Spleen (tissue), 7 donors: ENCODE results near the gene UBE2L3.

Source experiments
- POLR2A ChIP-seq, 3 donors: fragments of 450-650 bp; IDR thresholded peaks; one replicate each; pipeline ENCODE4 v1.5.1; 2017; ENCODE audit warnings: antibody characterized with exemption in 3 of 3, mild to moderate bottlenecking in 1 of 3
- TF ChIP-seq, protein P1 (sequence below), 11 experiments: fragments of 200-600 bp in 7 of 11; fragments of 450-650 bp in 4 of 11; sonication (generic) in 4 of 11; IDR thresholded peaks in 8 of 11; conservative IDR thresholded peaks in 3 of 11; 1 replicate in 7 of 11; 2 replicates in 4 of 11; pipeline versions ENCODE4 v1.4.0 to v1.8.0; 2016 to 2021; ENCODE audit warnings: antibody characterized with exemption in 11 of 11, inconsistent platforms in 4 of 11, mild to moderate bottlenecking in 1 of 11
- donor health status: DM: no; HTN: no; CAD: no; lungs with moderate emphysema.
- donor health status: DM: no; HTN: no; CAD: no.
- donor health status: DM: no; HTN: no; CAD: no.

DNA sequence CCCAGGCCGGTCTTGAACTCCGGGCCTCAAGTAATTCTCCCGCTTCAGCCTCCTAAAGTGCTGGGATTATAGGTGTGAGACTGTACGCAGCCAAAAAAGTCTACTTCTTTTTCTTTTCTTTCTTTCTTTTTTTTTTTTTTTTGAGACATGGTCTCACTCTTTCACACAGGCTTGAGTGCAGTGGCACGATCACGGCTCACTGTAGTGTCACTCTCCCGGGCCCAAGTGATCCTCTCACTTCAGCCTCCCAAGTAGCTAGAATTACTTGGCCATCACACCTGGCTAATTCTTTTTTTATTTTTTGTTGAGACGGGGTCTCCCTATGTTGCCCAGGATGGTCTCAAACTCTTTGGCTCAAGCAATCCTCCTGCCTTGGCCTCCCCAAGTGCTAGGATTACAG, 3.6 kb upstream of the UBE2L3 start:
- TF ChIP-seq, protein P1, sequence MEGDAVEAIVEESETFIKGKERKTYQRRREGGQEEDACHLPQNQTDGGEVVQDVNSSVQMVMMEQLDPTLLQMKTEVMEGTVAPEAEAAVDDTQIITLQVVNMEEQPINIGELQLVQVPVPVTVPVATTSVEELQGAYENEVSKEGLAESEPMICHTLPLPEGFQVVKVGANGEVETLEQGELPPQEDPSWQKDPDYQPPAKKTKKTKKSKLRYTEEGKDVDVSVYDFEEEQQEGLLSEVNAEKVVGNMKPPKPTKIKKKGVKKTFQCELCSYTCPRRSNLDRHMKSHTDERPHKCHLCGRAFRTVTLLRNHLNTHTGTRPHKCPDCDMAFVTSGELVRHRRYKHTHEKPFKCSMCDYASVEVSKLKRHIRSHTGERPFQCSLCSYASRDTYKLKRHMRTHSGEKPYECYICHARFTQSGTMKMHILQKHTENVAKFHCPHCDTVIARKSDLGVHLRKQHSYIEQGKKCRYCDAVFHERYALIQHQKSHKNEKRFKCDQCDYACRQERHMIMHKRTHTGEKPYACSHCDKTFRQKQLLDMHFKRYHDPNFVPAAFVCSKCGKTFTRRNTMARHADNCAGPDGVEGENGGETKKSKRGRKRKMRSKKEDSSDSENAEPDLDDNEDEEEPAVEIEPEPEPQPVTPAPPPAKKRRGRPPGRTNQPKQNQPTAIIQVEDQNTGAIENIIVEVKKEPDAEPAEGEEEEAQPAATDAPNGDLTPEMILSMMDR (IDR thresholded peaks at IDR 0.05 in 8 of 11, conservative IDR thresholded peaks at IDR 0.05 in 3 of 11): no peak
- TF ChIP-seq POLR2A (IDR thresholded peaks at IDR 0.05): no peak
